CD14-positive monocyte (primary cell): ENCODE data around the gene APOL4. TPM values are rescaled to one million over a fixed set of nuclear protein-coding genes. Genes with fewer than 3 reads are reported as not detected.

Experiments used
- DNase-seq, 3 donors: peaks; one replicate each; pipeline ENCODE4 v3.0.0-alpha.2; 2011 to 2022
- H2AFZ ChIP-seq: 2 replicates; pipeline ENCODE4 v1.6.0; 2012; ENCODE audit warnings: mild to moderate bottlenecking, low read depth, low read length, inconsistent platforms; ENCODE audit not compliant: insufficient read depth, poor library complexity, severe bottlenecking
- H3K27ac ChIP-seq, 2 donors: 1 replicate in 1 of 2; 2 replicates in 1 of 2; pipeline ENCODE4 v1.5.1; 2012 to 2013; ENCODE audit warnings: low read length in 2 of 2, control low read depth in 1 of 2, inconsistent platforms in 1 of 2, low read depth in 1 of 2, mild to moderate bottlenecking in 1 of 2
- H3K27me3 ChIP-seq, 2 donors: one replicate each; pipeline versions ENCODE4 v1.6.0 to v1.6.1; 2011 to 2013; ENCODE audit warnings: low read length in 2 of 2; ENCODE audit not compliant: control insufficient read depth in 2 of 2, insufficient read depth in 2 of 2
- H3K36me3 ChIP-seq, 2 donors: replicated peaks in 1 of 2; 1 replicate in 1 of 2; 2 replicates in 1 of 2; pipeline versions ENCODE4 v1.5.1 to v1.6.1; 2012 to 2013; ENCODE audit warnings: low read length in 2 of 2, control low read depth in 1 of 2, inconsistent platforms in 1 of 2, mild to moderate bottlenecking in 1 of 2; ENCODE audit not compliant: insufficient read depth in 2 of 2, control insufficient read depth in 1 of 2
- H3K4me1 ChIP-seq, 2 donors: 1 replicate in 1 of 2; 2 replicates in 1 of 2; pipeline versions ENCODE4 v1.5.1 to v1.6.1; 2012 to 2013; ENCODE audit warnings: low read length in 2 of 2, control low read depth in 1 of 2, inconsistent platforms in 1 of 2, mild to moderate bottlenecking in 1 of 2, moderate library complexity in 1 of 2; ENCODE audit not compliant: insufficient read depth in 2 of 2, control insufficient read depth in 1 of 2
- H3K4me2 ChIP-seq: replicated peaks from 2 replicates; pipeline ENCODE3; 2012; ENCODE audit warnings: low read length, moderate library complexity, mild to moderate bottlenecking; ENCODE audit not compliant: poor library complexity, severe bottlenecking; ENCODE audit errors: extremely low read depth
- H3K4me3 ChIP-seq, 3 experiments: fragments of 200-600 bp in 1 of 3; sonication (generic) in 1 of 3; replicated peaks in 1 of 3; 1 replicate in 2 of 3; 2 replicates in 1 of 3; pipeline ENCODE4 v1.5.1; 2011 to 2013; ENCODE audit warnings: low read length in 3 of 3, mild to moderate bottlenecking in 3 of 3, control low read depth in 2 of 3, low read depth in 2 of 3, inconsistent platforms in 1 of 3, moderate library complexity in 1 of 3
- H3K79me2 ChIP-seq: 2 replicates; pipeline ENCODE4 v1.6.0; 2012; ENCODE audit warnings: mild to moderate bottlenecking, control low read depth, inconsistent platforms, low read length, moderate library complexity; ENCODE audit not compliant: insufficient read depth
- H3K9ac ChIP-seq: 2 replicates; pipeline ENCODE4 v1.6.0; 2017; ENCODE audit warnings: low read length, mild to moderate bottlenecking; ENCODE audit not compliant: insufficient read depth, poor library complexity, severe bottlenecking
- H3K9me3 ChIP-seq, 2 donors: replicated peaks in 1 of 2; 1 replicate in 1 of 2; 2 replicates in 1 of 2; pipeline versions ENCODE4 v1.5.1 to v1.6.1; 2012 to 2013; ENCODE audit warnings: low read length in 2 of 2, control low read depth in 1 of 2; ENCODE audit not compliant: control insufficient read depth in 1 of 2, insufficient read depth in 1 of 2
- H4K20me1 ChIP-seq: 2 replicates; pipeline ENCODE4 v1.6.0; 2012; ENCODE audit warnings: mild to moderate bottlenecking, low read length, control low read depth, moderate library complexity; ENCODE audit not compliant: insufficient read depth
- H3K27ac Mint-ChIP-seq, 7 donors: one replicate each; pipeline ENCODE4 v1.8.0; 2020; ENCODE audit warnings: mild to moderate bottlenecking in 7 of 7, mixed read lengths in 7 of 7, moderate library complexity in 6 of 7, inconsistent platforms in 2 of 7
- H3K27me3 Mint-ChIP-seq, 3 donors: one replicate each; pipeline ENCODE4 v1.8.0; 2021 to 2022; ENCODE audit warnings: low read depth in 3 of 3, mild to moderate bottlenecking in 3 of 3, mixed read lengths in 3 of 3, moderate library complexity in 3 of 3, inconsistent platforms in 1 of 3
- H3K36me3 Mint-ChIP-seq, 2 donors: one replicate each; pipeline ENCODE4 v1.8.0; 2020; ENCODE audit warnings: mixed read lengths in 2 of 2, inconsistent platforms in 1 of 2, mild to moderate bottlenecking in 1 of 2
- H3K4me1 Mint-ChIP-seq: one replicate; pipeline ENCODE4 v1.8.0; 2020; ENCODE audit warnings: mild to moderate bottlenecking, mixed read lengths
- H3K4me3 Mint-ChIP-seq, 2 donors: one replicate each; pipeline ENCODE4 v1.8.0; 2020; ENCODE audit warnings: mild to moderate bottlenecking in 2 of 2, mixed read lengths in 2 of 2, moderate library complexity in 1 of 2
- H3K9me3 Mint-ChIP-seq, 7 donors: one replicate each; pipeline ENCODE4 v1.8.0; 2020 to 2022; ENCODE audit warnings: mixed read lengths in 7 of 7, mild to moderate bottlenecking in 6 of 7, moderate library complexity in 6 of 7, inconsistent platforms in 2 of 7
- CTCF ChIP-seq: fragments of 200-600 bp; IDR thresholded peaks from one replicate; pipeline ENCODE4 v1.8.0; 2022; ENCODE audit warnings: antibody characterized with exemption, mild to moderate bottlenecking
- WGBS: methylation state at CpG from one replicate; pipeline ENCODE4 v1.1.5; 2013; ENCODE audit warnings: missing lambda C conversion rate; ENCODE audit not compliant: insufficient coverage; 5-methylcytosine and 5-hydroxymethylcytosine counted together
- intact Hi-C, 2 donors: fragments of 100-400 bp; cut with micrococcal nuclease; formaldehyde crosslinking; loops; one replicate each; pipeline versions ENCODE4 v1.15.0 to v1.15.1; 2023
- polyA plus RNA-seq, 3 donors: library from polyadenylated mRNA; depleted of rRNA in 1 of 3; unstranded in 2 of 3; stranded (reverse) in 1 of 3; fragments of 300-500 nt in 2 of 3; fragments of >200 nt in 1 of 3; fragmentation: Illumina TruSeq in 2 of 3; gene quantifications; 1 replicate in 2 of 3; 2 replicates in 1 of 3; pipeline ENCODE4 v1.2.3, GENCODE V29; 2012 to 2021

The APOL4 gene
- polyA plus RNA-seq, 3 donors = 0.51 to 1.4 (median 0.71) TPM

DNA sequence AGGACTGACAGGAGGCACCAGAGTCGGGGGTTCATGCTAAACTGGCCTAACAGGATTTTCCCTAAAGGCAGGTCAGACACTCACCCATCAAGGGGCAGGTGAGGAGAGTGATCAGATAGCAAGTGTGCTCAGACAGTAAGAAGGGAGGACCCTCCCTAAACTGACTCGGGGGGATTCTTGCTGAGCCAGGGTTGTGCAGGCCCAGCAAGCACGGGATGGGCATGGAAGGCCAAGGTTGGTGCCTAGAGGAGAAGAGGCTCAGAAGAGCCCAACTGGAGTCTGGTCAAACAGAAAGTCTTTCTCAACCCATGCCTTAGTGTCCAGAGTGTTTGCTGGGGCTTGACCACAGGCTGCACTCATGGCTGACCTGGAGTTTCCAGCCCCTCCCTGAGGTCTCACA, 45.1 kb upstream of the APOL4 start:
- H3K4me1 ChIP-seq = no peaks in the 10 kb centered on the region
- no peak overlapping the region for H2AFZ ChIP-seq
- Mint-ChIP-seq H3K4me3 (no peak overlapping the region), H3K27me3 (peaks cover 0 to 4% (median 3%) of the 10 kb centered on the region in 3 donors), H3K4me1 (no peaks in the 10 kb centered on the region), H3K27ac (no peak overlapping the region), H3K9me3 (peaks cover 0 to 11% (median 5%) of the 10 kb centered on the region in 7 donors), H3K36me3 (no peaks in the 10 kb centered on the region)
- H3K4me2 ChIP-seq = no peak overlapping the region
- 100% methylated on average over 2 of the region's 3 CpGs for WGBS
- no peak for DNase-seq
- H3K9ac ChIP-seq = no peak overlapping the region
- no peaks in the 10 kb centered on the region for H4K20me1 ChIP-seq
- H3K9me3 ChIP-seq = no peaks in the 10 kb centered on the region
- no peak for TF ChIP-seq CTCF
- intact Hi-C loops = no loop called here
- H3K36me3 ChIP-seq = no peaks in the 10 kb centered on the region
- no peak overlapping the region for H3K27ac ChIP-seq
- H3K4me3 ChIP-seq = no peak overlapping the region
- no peaks in the 10 kb centered on the region for H3K79me2 ChIP-seq
- no peaks in the 10 kb centered on the region for H3K27me3 ChIP-seq

DNA sequence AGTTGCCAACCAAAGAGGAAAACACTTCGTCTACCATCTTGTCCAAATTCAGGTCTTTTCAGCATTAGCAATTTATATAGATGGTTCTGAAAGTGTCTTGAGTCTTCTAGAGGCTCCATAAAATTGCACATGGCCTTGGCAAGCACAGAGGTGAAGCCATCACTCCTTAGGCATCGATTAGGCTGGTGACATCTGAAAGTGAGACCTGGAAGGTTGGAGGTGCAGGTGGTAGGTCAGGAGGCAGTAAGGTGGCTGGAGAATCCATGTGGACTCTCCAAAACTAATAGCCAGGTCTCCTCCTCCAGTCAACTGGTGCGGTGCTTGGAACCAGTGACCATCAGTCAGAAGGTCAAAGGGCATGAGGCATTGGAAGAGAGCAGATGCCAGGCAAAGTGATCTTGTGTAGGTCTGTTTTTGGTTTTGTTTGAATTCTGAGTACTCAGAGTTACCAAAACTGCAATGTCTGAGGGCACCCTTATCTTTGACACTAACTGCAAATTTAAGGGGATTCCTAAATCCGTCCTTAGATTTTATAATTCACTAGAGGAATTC, 44.3 kb upstream of the APOL4 start:
- no peaks in the 10 kb centered on the region for H3K4me1 ChIP-seq
- Mint-ChIP-seq H3K4me1 (no peaks in the 10 kb centered on the region), H3K36me3 (no peaks in the 10 kb centered on the region), H3K4me3 (no peak overlapping the region), H3K27ac (no peak overlapping the region), H3K27me3 (peaks cover 0 to 4% (median 0%) of the 10 kb centered on the region in 3 donors), H3K9me3 (peaks cover 0 to 11% (median 5%) of the 10 kb centered on the region in 7 donors)
- no peak overlapping the region for H3K4me2 ChIP-seq
- no peak for DNase-seq
- no peaks in the 10 kb centered on the region for H3K9me3 ChIP-seq
- H3K27me3 ChIP-seq = no peaks in the 10 kb centered on the region
- no peaks in the 10 kb centered on the region for H3K79me2 ChIP-seq
- H3K9ac ChIP-seq = no peak overlapping the region
- no peak for TF ChIP-seq CTCF
- no peaks in the 10 kb centered on the region for H3K36me3 ChIP-seq
- no peak overlapping the region for H3K27ac ChIP-seq
- intact Hi-C loops = no loop called here
- H4K20me1 ChIP-seq = no peaks in the 10 kb centered on the region
- H2AFZ ChIP-seq = no peak overlapping the region
- no peak overlapping the region for H3K4me3 ChIP-seq
- WGBS = 86% methylated on average over 1 of the region's 4 CpGs
